Activated CD8-positive, alpha-beta memory T cell treated with anti-CD3 and anti-CD28 coated beads for 1 hour (primary cell): ENCODE results near the gene HOXB13.
A peak's percentile ranks its signal among the peaks of the same experiment; 100 is the strongest.
"Not testable (repeated sequence)": the region's sequence is repeated elsewhere in the genome, so short reads cannot be mapped to it uniquely, and the experiment has no call there.

ENCODE experiments used
- DNase-seq, 2 donors: peaks; one replicate each; pipeline ENCODE4 v3.0.0-alpha.2; 2020; ENCODE audit warnings: low read depth in 1 of 2; ENCODE audit errors: extremely low read depth in 1 of 2

HOXB13 gene

DNA sequence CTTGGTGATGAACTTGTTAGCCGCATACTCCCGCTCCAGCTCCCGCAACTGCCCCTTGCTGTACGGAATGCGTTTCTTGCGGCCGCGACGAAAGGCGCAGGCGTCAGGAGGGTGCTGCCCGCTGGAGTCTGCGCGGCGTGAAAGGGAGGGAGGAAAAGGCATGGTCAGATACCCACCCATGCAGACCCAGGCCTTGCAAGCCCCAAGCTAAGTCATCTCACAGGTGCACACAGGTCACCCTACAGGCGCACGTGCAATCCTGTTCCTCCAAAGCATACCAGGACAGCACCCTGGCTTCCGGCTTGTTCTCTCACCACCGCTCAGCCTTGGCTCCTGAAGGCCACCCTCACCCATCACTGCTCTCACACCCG is 1.6 kb downstream of the HOXB13 start:
- no peak for DNase-seq

GRCh38 chr17:48726114-48726915 is 2.2 kb downstream of the HOXB13 start:
- no peak for DNase-seq

- no peak for DNase-seq
Measured at GRCh38 chr17:48725288-48726064, 3.1 kb downstream of the HOXB13 start.

DNA sequence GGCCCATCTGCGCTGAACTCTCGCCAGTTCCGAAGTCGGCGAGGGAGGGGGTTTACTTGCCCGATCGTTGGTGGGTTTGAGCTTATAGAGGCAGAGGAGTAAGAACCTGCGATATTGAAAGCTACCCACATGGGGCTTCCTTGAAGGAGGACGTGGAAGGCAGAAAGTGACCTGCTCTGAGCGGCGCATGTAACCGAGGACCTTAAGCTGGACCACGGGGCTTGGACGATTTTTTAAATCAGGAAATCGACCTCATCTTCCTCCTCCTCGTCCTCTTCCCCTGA is 3.6 kb downstream of the HOXB13 start:
- no peak for DNase-seq

DNA sequence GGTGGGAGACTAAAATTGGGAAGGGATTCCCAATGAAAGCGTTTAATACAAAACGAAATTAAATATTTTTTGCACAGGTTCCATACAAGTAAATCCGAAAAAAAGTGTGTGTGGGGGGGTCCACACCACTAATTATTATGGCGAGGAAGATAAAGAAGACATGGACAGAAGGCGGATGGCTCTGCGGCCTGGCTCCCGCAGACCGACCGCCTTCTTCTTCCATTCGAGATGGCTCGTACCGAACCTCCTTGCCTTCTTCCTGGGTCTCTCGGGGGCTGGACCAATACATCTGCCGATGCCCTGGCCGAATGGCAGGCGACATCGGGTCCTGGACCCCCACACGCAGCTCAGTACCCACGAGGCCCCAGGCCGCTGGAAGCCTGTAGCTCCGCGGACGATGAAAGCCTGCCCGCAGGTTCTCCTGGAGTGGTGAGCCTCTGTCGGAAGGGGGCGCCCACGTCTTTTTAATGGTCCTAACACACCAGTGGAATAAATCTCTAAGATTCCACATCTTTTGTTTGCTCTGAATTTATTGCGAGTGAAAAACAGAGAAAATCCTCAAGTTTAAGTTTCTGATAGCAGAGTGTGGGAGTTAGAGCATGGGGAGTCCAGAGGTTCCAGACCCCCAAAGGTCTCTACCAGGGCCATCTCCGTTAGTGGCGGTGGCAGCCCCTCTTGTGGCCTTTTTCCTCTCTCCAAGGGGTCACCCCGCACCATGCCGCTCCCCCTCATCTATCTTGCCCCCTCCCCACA is 4.1 kb downstream of the HOXB13 start:
- peak; percentile 40 to 66 for DNase-seq

DNA sequence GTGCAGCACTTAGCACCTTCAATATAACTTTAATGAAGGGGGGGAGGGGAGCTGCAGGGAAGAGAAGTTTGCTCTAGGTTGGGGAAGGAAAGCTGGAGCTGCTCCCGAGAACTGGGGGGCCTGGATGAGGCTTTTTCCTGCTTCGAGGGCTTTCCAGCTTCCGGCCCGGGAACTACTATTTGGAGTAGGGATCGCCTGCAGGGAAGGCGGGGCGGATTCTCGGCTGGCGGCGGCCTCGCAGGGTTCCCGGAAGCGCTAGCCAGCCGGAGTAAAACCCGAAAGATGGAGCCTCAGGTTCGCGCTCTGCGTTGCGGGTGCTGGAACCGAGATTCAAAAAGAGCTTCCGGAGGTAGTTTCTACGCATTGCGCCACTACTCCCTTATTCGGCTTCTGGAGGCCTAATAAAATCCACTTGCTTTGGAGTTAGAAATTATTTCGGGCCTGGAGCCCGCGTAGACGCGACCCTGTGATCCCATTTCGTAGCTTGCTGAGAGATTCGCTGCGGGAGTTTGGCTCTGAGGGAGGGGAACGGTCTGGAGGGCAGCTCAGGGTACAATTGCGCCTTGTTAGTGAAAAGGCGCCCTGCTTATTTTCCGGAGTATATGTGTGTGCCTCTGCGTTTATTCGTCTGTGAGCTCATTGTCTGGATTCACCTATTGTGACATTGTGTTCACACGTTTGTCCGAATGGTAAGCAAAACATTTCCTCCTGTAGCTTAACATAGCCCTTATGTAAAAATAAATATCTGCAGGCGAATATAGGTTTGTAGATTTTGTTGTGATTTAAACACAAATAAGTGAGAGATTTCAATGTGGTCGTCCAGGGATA is 4.9 kb downstream of the HOXB13 start:
- DNase-seq = no peak

DNA sequence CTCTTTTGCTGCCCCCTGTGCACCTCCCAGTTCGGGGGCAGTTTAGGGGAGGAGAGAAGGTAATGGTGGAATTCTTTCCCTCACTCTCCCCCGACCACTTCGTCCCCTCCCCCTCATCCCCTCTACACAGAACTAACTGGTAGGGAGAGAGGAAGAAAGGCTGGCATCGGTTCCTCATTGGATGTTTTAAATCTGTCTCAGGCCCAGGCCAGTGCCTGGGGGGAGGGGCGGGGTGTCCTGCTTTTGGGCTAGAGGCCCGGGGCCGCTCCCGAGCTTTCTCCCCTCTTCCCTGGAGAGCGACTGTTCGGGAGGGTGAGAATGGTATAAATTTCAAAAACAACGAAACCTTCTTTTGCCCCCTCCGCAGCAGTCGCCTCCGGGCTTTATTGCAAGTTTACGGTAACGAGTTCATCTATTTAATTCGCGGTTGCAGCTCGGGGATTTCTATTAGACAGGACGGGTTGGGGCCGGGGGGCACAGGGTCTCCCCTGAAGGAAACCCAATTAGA is 5.6 kb downstream of the HOXB13 start, which contains the start of gene PRAC2:
TSS of gene PRAC2 (plus strand) at position 271 of the 508 bp plus-strand sequence. CDS start 1,226 bp downstream, outside the sequence.
- no peak for DNase-seq

DNA sequence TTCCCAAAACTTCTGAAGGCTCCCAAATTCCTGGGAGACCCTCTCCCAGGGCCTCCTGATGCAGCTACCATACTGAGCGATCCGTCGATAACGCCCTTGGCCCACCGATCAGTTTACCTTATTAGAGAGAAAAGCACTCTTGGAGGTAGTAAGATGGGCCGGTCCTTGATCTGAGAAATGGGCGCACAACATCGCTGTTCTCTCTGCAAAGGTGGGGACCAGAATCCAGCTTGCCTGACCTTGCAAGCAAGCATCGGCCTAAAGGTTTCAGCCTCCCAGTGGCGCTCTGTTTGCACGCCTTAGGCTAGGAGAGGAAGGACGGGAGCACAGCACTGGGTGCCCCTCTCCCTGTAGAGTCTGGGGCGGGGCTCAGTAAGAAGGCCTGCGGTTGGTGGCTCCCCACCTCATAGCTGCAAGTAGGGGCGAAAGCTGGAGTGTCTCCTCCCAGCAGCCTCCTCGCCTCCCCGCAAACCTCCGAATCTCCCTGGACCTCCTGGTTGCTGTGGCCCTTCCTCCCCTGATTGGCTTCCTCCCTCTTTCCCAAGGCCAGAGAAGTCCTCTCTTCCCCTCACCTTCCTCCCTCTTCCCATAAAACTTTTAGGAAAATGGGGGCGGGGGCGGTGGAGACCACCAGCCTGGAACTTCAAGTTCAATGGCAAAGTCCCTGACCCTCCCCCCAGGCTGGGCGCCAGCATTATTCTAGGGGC is 6.2 kb downstream of the HOXB13 start, which contains the start of gene PRAC1:
TSS of gene PRAC1 (minus strand) at position 318 of the 707 bp plus-strand sequence. CDS start at position 192, 126 bp downstream.
- no peak for DNase-seq

DNA sequence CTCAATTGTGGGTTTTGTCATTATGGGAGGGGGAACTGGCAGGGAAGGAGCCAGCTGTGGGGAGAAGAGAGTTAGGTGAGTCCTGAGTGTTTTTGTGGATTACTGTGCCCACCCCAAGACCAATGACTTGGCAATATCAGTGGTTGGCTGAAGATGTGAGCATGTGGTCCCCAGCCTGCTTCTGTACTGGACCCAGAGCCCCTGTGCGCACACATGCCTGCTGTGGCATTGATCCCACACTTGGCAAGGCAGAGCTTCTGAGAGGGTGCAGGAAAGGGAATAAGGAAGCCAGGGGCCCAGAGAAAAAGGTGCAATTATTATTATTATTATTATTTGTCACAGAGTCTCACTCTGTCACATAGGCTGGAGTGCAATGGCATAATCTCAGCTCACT is 7.5 kb downstream of the HOXB13 start:
- DNase-seq = no peak

- DNase-seq = no peak
Measured at GRCh38 chr17:48720266-48721008, 8.1 kb downstream of the HOXB13 start.

GRCh38 chr17:48719642-48720265 is 8.8 kb downstream of the HOXB13 start:
- no peak for DNase-seq

- DNase-seq = no peak
Measured at GRCh38 chr17:48718761-48719641, 9.5 kb downstream of the HOXB13 start.

- no peak for DNase-seq
Measured at GRCh38 chr17:48718227-48718760, 10.3 kb downstream of the HOXB13 start.

GRCh38 chr17:48717367-48718226 is 11.0 kb downstream of the HOXB13 start:
- DNase-seq = no peak

DNA sequence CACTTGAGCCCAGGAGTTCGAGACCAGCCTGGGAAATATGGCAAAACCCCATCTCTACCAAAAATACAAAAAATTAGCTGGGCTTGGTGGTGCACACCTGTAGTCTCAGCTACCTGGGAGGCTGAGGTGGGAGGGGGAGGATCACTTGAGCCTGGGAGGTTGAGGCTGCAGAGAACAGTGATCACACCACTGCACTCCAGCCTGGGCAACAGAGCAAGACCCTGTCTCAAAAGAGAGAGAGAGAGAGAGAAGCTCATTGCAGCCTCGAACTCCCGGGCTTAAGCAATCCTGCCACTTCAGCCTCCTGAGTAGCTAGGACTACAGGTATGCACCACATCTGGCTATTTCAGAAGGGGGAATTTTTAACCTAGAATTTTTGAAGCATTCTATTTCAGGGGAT is 12.0 kb downstream of the HOXB13 start:
- not testable (repeated sequence) for DNase-seq
